ENCODE results near the gene ULK4. TPM values are rescaled to one million over a fixed set of nuclear protein-coding genes. Genes with fewer than 3 reads are reported as not detected.

ULK4 gene
- total and polyA plus RNA-seq, 2 of the 8 experiments (the other 6 are each of a cell fraction or from before 2014, with no cell fraction given) = 3.0 to 10.8 TPM

- Histone ChIP-seq H3K56ac (replicated peaks; ENCODE audit: insufficient read length, low read depth, low read length) (no peak overlapping the region), H4K20me1 (replicated peaks in 1 of 2; ENCODE audit: control insufficient read depth in 1 of 2, insufficient read depth in 2 of 2, low read length in 2 of 2) (peaks cover 0 to 1% of the 10 kb centered on the region in 2 experiments), H3K36me3 (ENCODE audit: control insufficient read depth in 2 of 4, insufficient read depth in 4 of 4, low read length in 3 of 4) (no peaks in the 10 kb centered on the region), H3K14ac (ENCODE audit: insufficient read length) (no peak overlapping the region), H4K91ac (replicated peaks; ENCODE audit: insufficient read length, low read length) (no peak overlapping the region), H3K18ac (ENCODE audit: extremely low read depth, low read length) (no peak overlapping the region), H2AK5ac (ENCODE audit: low read depth, low read length) (no peak overlapping the region), H4K5ac (ENCODE audit: insufficient read length, low read depth, low read length) (no peak overlapping the region), H2BK20ac (ENCODE audit: low read length) (no peak overlapping the region), H3K4me1 (replicated peaks in 1 of 4; ENCODE audit: control insufficient read depth in 3 of 4, insufficient read depth in 4 of 4, low read length in 3 of 4) (peaks cover 0 to 3% (median 0%) of the 10 kb centered on the region in 4 experiments; a peak in 2 of 7 replicates), H3K9ac (replicated peaks in 1 of 4; ENCODE audit: extremely low read depth in 1 of 4, low read depth in 3 of 4, low read length in 3 of 4) (no peak overlapping the region), H2AFZ (ENCODE audit: low read length) (no peak overlapping the region), H3K27ac (ENCODE audit: low read depth, low read length) (no peak overlapping the region), H2BK5ac (ENCODE audit: low read depth, low read length) (no peak overlapping the region), H3K79me2 (ENCODE audit: control insufficient read depth in 1 of 2, insufficient read depth in 2 of 2, low read length in 2 of 2) (no peaks in the 10 kb centered on the region), H3K9me3 (ENCODE audit: insufficient read depth in 2 of 2, low read depth in 1 of 2, low read length in 1 of 2) (no peaks in the 10 kb centered on the region), H3K23me2 (ENCODE audit: low read depth, low read length) (no peaks in the 10 kb centered on the region), H3K4me2 (ENCODE audit: insufficient read depth in 1 of 2, low read depth in 2 of 2, low read length in 2 of 2) (no peak overlapping the region), H3K79me1 (ENCODE audit: low read depth, low read length) (no peaks in the 10 kb centered on the region), H3K4ac (replicated peaks; ENCODE audit: insufficient read length, low read depth, low read length) (no peak overlapping the region), H4K8ac (ENCODE audit: extremely low read depth, insufficient read depth, low read length) (no peak overlapping the region), H3K23ac (ENCODE audit: insufficient read length) (no peak overlapping the region), H2BK12ac (ENCODE audit: low read depth, low read length) (no peak overlapping the region; the same call in 1 of the 2 replicates), H2BK15ac (ENCODE audit: low read length) (no peak overlapping the region), H3K27me3 (replicated peaks in 1 of 4; ENCODE audit: control insufficient read depth in 3 of 4, extremely low read depth in 1 of 4, insufficient read depth in 3 of 4, low read length in 3 of 4) (no peaks in the 10 kb centered on the region), H2BK120ac (replicated peaks; ENCODE audit: low read depth, low read length) (no peak overlapping the region), H3K4me3 (ENCODE audit: extremely low read depth in 1 of 4, insufficient read depth in 2 of 4, low read depth in 3 of 4, low read length in 4 of 4) (no peak overlapping the region)
- ChIA-PET POLR2A (ENCODE audit: partially characterized antibody) (interaction anchor here (2.7 kb wide), 1 partner anchor 50 kb away, joined by 11 read pairs; the partner anchor contains the start of gene CTNNB1), CTCF (ENCODE audit: partially characterized antibody) (interaction anchor here (0.7 to 0.9 kb wide), 2 partner anchors 20 to 633 kb away, joined by 3 to 4 read pairs; no protein-coding TSS in a partner anchor)
- 89% methylated on average over 3 of the region's 3 CpGs; no CpG with 5 or more reads in 1 of the 2 experiments for WGBS, 2 experiments (ENCODE audit: extremely low coverage in 1 of 2, insufficient coverage in 1 of 2, insufficient read length in 1 of 2, insufficient replicate concordance in 2 of 2, low coverage in 1 of 2, low lambda C conversion rate in 2 of 2, missing lambda C conversion rate in 1 of 2)
- DNase-seq (ENCODE audit: low read depth in 1 of 2, low spot score in 2 of 2) = no peak
- TF ChIP-seq NRF1 (IDR thresholded peaks at IDR 0.05; ENCODE audit: low read depth, low read length) = no peak
- no peak for TF ChIP-seq TEAD4 (IDR thresholded peaks at IDR 0.05; ENCODE audit: low read depth, low read length)
- no peak for TF ChIP-seq JUND (IDR thresholded peaks at IDR 0.05; ENCODE audit: low read length)
- no peak for TF ChIP-seq KDM5A (IDR thresholded peaks at IDR 0.05; ENCODE audit: low read length)
- TF ChIP-seq CREB1 (IDR thresholded peaks at IDR 0.05) = no peak
- no peak for TF ChIP-seq CBX8 (IDR thresholded peaks at IDR 0.05; ENCODE audit: borderline replicate concordance, low read depth, low read length)
- TF ChIP-seq RNF2 (IDR thresholded peaks at IDR 0.05; ENCODE audit: borderline replicate concordance, low read depth, low read length, missing control alignments, poor library complexity, severe bottlenecking) = no peak
- no peak for TF ChIP-seq BACH1 (IDR thresholded peaks at IDR 0.05; ENCODE audit: low read length)
- TF ChIP-seq KDM1A (IDR thresholded peaks at IDR 0.05; ENCODE audit: borderline replicate concordance, low read length) = no peak
- FAIRE-seq = no peak
These were observed 713.4 kb downstream of the ULK4 start for GRCh38 chr3:41248525-41248924.

All from H1 (cell line).